Muscle of arm (tissue), 12 donors: ENCODE data around the gene SHFL. TPM values are rescaled to one million over a fixed set of nuclear protein-coding genes. Genes with fewer than 3 reads are reported as not detected.

ENCODE experiments used
- DNase-seq: peaks from one replicate; pipeline ENCODE4 v3.0.0-alpha.2; 2013
- polyA plus RNA-seq, 12 donors: library from polyadenylated mRNA; unstranded; fragments of 120-200 nt; gene quantifications; one replicate each; pipeline ENCODE4 v1.2.1, GENCODE V29; 2013; ENCODE audit not compliant: insufficient read length in 12 of 12

Gene SHFL
- polyA plus RNA-seq, 12 donors, result 6.8 to 23.1 (median 9.8) TPM; not detected in 1

- DNase-seq, result no peak
These were observed 1.3 kb upstream of the SHFL start for GRCh38 chr19:10084803-10085202.

GRCh38 chr19:10086591-10087192, 575 bp downstream of the SHFL start:
- DNase-seq, result no peak

- no peak for DNase-seq
These were observed 1.4 kb downstream of the SHFL start for GRCh38 chr19:10087296-10088061.

GRCh38 chr19:10088949-10089554, 2.9 kb downstream of the SHFL start:
- DNase-seq, result no peak

GRCh38 chr19:10089801-10090375, 3.8 kb downstream of the SHFL start:
- DNase-seq, result no peak

- DNase-seq, result no peak
These were observed 5.2 kb downstream of the SHFL start for GRCh38 chr19:10091370-10091687.

- no peak for DNase-seq
These were observed 6.0 kb downstream of the SHFL start for GRCh38 chr19:10091895-10092641.

- DNase-seq, result no peak
These were observed 6.7 kb downstream of the SHFL start for GRCh38 chr19:10092648-10093294.

- no peak for DNase-seq
These were observed 7.4 kb downstream of the SHFL start for GRCh38 chr19:10093295-10094186.

- no peak for DNase-seq
These were observed 9.5 kb downstream of the SHFL start for GRCh38 chr19:10095622-10095947.

GRCh38 chr19:10095948-10096614, 10.0 kb downstream of the SHFL start:
- peak; percentile 86 for DNase-seq

GRCh38 chr19:10096615-10096963, 10.5 kb downstream of the SHFL start:
- DNase-seq, result peak; percentile 47

GRCh38 chr19:10100163-10100785, 14.2 kb downstream of the SHFL start:
- DNase-seq, result no peak

GRCh38 chr19:10102787-10103236, 16.7 kb downstream of the SHFL start:
- no peak for DNase-seq

GRCh38 chr19:10104130-10104513, 18.0 kb downstream of the SHFL start:
- no peak for DNase-seq

GRCh38 chr19:10104665-10105508, 18.8 kb downstream of the SHFL start:
- no peak for DNase-seq

GRCh38 chr19:10105509-10106099, 19.5 kb downstream of the SHFL start:
- peak; percentile 76 for DNase-seq
